IPS-15b (cell line): ENCODE measurements around the gene PSAP.
A peak's percentile ranks its signal among the peaks of the same experiment; 100 is the strongest.
"Not testable (repeated sequence)": the region's sequence is repeated elsewhere in the genome, so short reads cannot be mapped to it uniquely, and the experiment has no call there.

Experiments used
- H3K27me3 ChIP-seq: one replicate; pipeline ENCODE4 v1.6.1; 2013; ENCODE audit warnings: low read length; ENCODE audit not compliant: control insufficient read depth, insufficient read depth
- H3K36me3 ChIP-seq: one replicate; pipeline ENCODE4 v1.6.1; 2013; ENCODE audit warnings: low read length; ENCODE audit not compliant: control insufficient read depth, insufficient read depth
- H3K4me1 ChIP-seq: one replicate; pipeline ENCODE4 v1.6.1; 2013; ENCODE audit warnings: mild to moderate bottlenecking, low read length; ENCODE audit not compliant: control insufficient read depth, insufficient read depth
- H3K4me3 ChIP-seq: one replicate; pipeline ENCODE4 v1.5.1; 2013; ENCODE audit warnings: low read depth, low read length
- H3K9ac ChIP-seq: one replicate; pipeline ENCODE4 v1.6.1; 2013; ENCODE audit warnings: low read depth, mild to moderate bottlenecking, low read length
- H3K9me3 ChIP-seq: one replicate; pipeline ENCODE4 v1.6.1; 2013; ENCODE audit warnings: mild to moderate bottlenecking, low read length; ENCODE audit not compliant: control insufficient read depth, insufficient read depth

Gene PSAP

DNA sequence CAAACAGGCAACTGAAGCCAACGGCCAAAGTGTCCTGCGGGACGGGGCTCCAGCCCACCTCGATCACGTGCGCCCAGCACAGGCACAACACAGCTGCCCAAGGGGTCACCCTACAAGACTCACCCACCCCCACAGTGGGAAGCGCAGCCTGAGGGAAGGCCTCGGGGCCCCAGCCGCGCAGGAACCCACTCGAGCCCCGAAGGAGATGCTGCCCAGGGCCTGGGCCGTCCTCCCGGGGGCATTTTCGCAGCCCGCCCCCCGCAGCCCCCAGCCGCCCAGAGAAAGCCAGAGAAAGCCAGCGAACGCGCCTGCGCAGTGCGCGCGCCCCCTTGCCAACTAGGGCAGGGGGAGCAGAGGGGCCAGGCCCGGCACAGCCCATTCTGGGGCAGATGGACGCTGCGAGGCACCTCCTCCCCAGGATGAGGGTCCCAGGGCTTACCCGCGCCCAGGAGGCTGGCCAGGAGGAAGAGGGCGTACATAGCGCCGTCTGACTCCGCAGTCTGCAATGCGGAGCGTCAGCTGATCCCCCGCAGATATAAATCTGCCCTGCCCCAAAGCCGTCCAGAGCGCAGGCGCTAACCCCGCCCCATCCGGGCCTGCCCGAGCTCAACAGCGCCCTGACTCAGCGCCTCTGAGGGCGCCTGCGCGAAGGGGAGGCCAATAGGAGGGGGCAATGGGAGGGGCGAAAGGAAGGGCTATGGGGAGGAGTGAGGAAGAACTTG lies at the start of gene PSAP:
Gene PSAP (minus strand): TSS at position 509 of the 722 bp plus-strand sequence. CDS start 30 bp downstream, at position 479.
- Histone ChIP-seq H3K4me1 (peaks cover 9% of the 10 kb centered on the region), H3K27me3 (no peaks in the 10 kb centered on the region), H3K9ac (peak within 1 kb of the TSS; percentile 89), H3K9me3 (no peaks in the 10 kb centered on the region), H3K36me3 (peaks cover 2% of the 10 kb centered on the region), H3K4me3 (peak within 1 kb of the TSS; percentile 61)

- Histone ChIP-seq H3K4me1 (no peaks in the 10 kb centered on the region), H3K9ac (no peak overlapping the region), H3K27me3 (no peaks in the 10 kb centered on the region), H3K4me3 (no peak overlapping the region), H3K36me3 (no peaks in the 10 kb centered on the region), H3K9me3 (no peaks in the 10 kb centered on the region)
Measured at GRCh38 chr10:71900441-71901180, 49.6 kb upstream of the PSAP start.

DNA sequence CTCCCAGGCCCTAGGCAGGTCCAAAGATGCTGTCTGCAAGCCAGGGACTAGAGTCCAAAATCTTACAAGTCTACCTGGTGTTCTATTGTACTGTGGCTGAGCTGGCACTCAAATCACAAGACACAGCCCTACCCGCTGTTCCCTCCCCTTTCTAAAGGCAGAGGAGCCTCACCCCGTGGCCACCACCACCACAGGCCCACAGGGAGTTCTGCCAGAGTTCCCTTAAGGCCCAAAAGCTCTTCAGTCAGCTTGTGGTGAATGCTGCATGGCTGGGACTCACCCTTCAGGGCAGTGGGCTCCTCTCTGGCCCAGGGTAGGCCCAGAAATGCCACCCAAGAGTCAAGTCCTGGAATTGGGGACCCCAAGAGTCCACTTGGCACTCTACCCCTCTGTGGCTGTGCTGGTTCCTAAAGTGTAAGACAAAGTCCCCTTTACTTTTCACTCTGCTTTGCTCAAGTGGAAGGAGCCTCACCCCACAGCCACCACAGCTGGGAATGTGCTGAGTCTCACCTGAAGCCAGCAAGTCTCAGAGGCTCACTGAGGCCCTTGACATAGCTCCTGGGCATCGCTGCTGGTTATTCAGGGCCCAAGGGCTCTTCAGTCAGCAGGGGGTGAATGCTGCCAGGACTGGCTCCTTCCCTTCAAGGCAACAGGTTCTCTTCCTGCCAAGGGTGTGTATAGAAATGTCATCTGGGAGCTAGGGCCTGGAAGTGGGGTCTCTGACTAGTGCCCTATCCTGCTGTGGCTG lies 48.8 kb upstream of the PSAP start:
- no peak overlapping the region for H3K9ac ChIP-seq
- H3K27me3 ChIP-seq: no peaks in the 10 kb centered on the region
- no peak overlapping the region for H3K4me3 ChIP-seq
- no peaks in the 10 kb centered on the region for H3K9me3 ChIP-seq
- H3K4me1 ChIP-seq: no peaks in the 10 kb centered on the region
- H3K36me3 ChIP-seq: no peaks in the 10 kb centered on the region

DNA sequence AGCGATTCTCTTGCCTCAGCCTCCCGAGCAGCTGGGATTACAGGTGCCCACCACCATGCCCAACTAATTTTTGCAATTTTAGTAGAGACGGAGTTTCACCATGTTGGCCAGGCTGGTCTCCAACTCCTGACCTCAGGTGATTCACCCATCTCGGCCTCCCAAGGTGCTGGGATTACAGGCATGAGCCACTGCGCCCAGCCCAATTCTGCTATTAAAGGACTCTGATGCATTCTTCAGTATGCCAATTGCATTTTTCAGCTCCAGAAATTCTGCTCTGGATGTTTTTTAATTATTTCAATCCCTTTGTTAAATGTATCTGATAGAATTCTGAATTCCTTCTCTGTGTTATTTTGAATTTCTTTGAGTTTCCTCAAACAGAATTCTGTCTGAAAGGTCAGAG lies 47.3 kb upstream of the PSAP start:
- not testable (repeated sequence) for H3K4me3 ChIP-seq, H3K36me3 ChIP-seq, H3K27me3 ChIP-seq, H3K9me3 ChIP-seq, H3K9ac ChIP-seq, H3K4me1 ChIP-seq

DNA sequence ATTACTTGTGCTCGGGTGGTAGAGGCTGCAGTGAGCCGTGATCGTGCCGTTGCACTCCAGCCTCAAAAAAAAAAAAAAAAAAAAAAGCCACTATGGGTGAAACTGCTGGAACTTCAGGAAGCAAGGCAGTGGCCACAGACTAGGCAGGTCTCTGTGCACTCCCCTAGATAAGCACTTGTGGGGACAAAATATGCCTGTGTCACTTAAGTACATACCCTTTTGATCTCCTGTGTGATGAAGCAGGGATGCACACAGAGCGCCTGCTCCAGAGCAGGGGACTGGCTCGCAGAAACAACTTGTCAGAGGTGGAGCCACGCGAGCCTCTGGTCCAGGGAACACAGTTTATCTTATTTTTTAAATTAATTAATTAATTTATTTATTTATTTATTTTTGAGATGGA lies 42.9 kb upstream of the PSAP start:
- Histone ChIP-seq H3K27me3 (peaks cover 15% of the 10 kb centered on the region), H3K36me3 (no peaks in the 10 kb centered on the region), H3K4me3 (no peak overlapping the region), H3K9me3 (no peaks in the 10 kb centered on the region), H3K9ac (no peak overlapping the region), H3K4me1 (no peaks in the 10 kb centered on the region)

GRCh38 chr10:71893258-71893815 lies 42.3 kb upstream of the PSAP start:
- Histone ChIP-seq H3K36me3 (no peaks in the 10 kb centered on the region), H3K9me3 (no peaks in the 10 kb centered on the region), H3K4me1 (no peaks in the 10 kb centered on the region), H3K4me3 (no peak overlapping the region), H3K9ac (no peak overlapping the region), H3K27me3 (peaks cover 20% of the 10 kb centered on the region)

DNA sequence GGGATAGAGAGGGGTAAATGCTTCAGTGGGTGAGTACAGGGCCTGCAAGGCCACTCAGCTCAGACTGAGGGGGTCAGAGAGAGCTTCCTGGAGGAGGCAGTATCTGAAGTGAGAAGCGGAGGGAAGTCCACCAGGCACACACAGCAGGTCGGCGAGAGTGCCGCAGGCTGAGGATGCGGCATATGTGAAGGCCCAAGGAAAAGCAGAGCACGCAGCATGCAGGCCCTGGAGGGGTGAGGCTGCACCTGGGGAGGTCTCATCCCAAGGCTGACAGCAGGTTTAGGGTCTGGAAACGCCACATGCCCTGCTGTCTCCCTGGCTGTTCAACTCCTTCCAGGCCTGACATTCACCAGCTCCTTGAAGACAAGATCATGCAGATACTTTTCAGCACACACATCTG lies 40.4 kb upstream of the PSAP start:
- H3K27me3 ChIP-seq: peaks cover 27% of the 10 kb centered on the region
- H3K4me3 ChIP-seq: no peak overlapping the region
- no peaks in the 10 kb centered on the region for H3K36me3 ChIP-seq
- H3K9me3 ChIP-seq: no peaks in the 10 kb centered on the region
- H3K9ac ChIP-seq: no peak overlapping the region
- no peaks in the 10 kb centered on the region for H3K4me1 ChIP-seq

GRCh38 chr10:71889388-71889987 lies 38.4 kb upstream of the PSAP start:
- Histone ChIP-seq H3K36me3 (no peaks in the 10 kb centered on the region), H3K9ac (no peak overlapping the region), H3K9me3 (no peaks in the 10 kb centered on the region), H3K27me3 (peaks cover 27% of the 10 kb centered on the region), H3K4me1 (no peaks in the 10 kb centered on the region), H3K4me3 (peak overlapping the region; percentile 62)

GRCh38 chr10:71888623-71889387 lies 37.8 kb upstream of the PSAP start:
- Histone ChIP-seq H3K9me3 (no peaks in the 10 kb centered on the region), H3K27me3 (peaks cover 27% of the 10 kb centered on the region), H3K4me1 (no peaks in the 10 kb centered on the region), H3K9ac (no peak overlapping the region), H3K36me3 (no peaks in the 10 kb centered on the region), H3K4me3 (peak overlapping the region; percentile 62)

DNA sequence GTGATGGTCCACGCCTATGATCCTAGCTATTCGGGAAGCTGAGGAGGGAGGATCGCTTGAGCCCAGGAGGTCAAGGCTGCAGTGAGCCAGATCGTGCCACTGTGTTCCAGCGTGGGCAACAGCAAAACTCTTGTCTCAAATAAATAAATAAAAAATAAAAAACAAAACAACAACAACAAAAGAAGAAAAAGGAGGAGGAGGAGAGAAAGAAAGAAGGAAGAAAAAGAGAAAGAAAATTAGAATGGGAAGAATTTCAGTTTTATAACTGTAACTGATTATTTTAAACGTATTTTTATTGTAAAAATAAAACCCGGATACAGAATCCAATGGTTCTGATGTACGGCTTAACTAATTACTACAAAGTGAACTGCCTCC lies 37.2 kb upstream of the PSAP start:
- H3K9ac ChIP-seq: no peak overlapping the region
- H3K36me3 ChIP-seq: no peaks in the 10 kb centered on the region
- H3K4me1 ChIP-seq: no peaks in the 10 kb centered on the region
- H3K4me3 ChIP-seq: peak overlapping the region; percentile 62
- H3K9me3 ChIP-seq: no peaks in the 10 kb centered on the region
- peaks cover 27% of the 10 kb centered on the region for H3K27me3 ChIP-seq

DNA sequence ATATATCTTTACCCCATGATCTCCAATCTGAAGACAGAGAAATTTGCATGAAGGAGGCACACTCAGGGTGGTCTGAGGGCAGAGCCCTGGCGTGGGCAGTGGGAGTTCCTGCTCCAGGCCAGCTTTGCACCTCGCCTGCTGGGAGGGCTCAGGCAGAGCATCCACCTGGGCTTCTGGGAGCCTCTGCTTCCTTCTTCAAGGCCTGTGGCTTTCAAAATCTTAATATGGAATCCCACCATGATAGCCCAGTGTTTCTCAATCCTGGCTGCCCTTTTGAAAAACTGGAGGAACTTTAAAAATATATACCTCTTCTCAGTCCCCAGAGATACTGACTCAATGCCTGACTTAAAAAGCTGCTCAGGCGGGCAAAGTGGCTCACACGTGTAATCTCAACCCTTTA lies 36.7 kb upstream of the PSAP start:
- peaks cover 27% of the 10 kb centered on the region for H3K27me3 ChIP-seq
- no peaks in the 10 kb centered on the region for H3K4me1 ChIP-seq
- H3K9me3 ChIP-seq: no peaks in the 10 kb centered on the region
- no peak overlapping the region for H3K9ac ChIP-seq
- no peaks in the 10 kb centered on the region for H3K36me3 ChIP-seq
- H3K4me3 ChIP-seq: no peak overlapping the region
